ENCODE results near the gene OSGEPL1.
A peak's percentile ranks its signal among the peaks of the same experiment; 100 is the strongest.
"Not testable (repeated sequence)": the region's sequence is repeated elsewhere in the genome, so short reads cannot be mapped to it uniquely, and the experiment has no call there.

The OSGEPL1 gene

DNA sequence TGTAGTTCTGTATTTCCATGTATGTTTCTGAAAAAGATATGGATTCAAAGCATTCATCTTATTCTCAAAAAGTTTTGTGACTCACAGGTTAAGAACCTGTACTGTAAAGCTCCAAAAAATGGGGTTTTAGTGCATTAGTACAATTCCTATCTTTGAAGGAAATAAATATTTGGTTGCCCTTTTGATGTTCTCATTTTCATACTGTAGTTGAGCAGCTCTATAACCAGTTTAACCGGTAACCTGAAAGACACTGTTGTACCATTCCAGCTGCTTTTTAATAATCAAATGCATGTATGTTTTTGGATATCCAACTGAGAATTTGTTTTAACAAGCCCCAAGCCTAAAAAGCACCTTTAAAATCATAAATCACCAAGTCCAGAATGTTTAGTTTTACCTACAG is 9.6 kb upstream of the OSGEPL1 start:
- no peak overlapping the region for H3K4me3 ChIP-seq (ENCODE audit: low read depth, low read length)
- no peak for DNase-seq (ENCODE audit: low read depth)

DNA sequence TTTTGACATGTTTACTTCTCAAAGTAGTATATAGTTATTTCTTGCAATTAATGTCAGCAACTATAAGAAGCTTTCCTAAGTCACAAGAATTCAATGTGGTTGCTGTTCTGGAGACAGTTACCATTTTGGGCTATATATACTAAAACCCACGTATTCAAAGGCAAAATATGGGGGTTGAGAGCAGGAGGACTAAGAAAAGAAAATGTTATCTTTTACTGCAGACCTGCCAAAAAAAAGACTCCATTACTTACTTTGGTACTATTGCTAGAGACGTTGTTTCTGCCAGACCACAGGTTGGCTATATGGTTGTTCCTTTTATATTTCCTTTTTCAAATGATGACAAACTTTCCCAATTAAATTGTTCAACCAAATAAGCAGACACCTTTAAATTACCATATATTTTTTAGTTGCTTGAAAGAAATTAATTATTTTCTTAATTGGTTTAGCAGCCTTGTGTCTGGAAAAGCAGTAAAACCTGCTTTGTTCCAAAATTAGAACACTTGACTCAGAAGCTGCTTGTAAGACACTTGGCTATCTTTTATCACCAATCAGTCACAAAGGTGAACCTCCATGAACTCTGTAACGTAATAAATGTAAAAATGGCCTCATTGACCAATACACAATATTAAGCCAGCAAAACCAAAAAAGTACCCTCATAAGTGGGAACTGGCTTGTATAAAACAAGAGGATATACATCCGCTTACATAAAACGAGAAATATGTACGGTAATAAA is 8.2 kb upstream of the OSGEPL1 start:
- H3K4me3 ChIP-seq (ENCODE audit: low read depth, low read length), result no peak overlapping the region
- TF ChIP-seq, protein P1, sequence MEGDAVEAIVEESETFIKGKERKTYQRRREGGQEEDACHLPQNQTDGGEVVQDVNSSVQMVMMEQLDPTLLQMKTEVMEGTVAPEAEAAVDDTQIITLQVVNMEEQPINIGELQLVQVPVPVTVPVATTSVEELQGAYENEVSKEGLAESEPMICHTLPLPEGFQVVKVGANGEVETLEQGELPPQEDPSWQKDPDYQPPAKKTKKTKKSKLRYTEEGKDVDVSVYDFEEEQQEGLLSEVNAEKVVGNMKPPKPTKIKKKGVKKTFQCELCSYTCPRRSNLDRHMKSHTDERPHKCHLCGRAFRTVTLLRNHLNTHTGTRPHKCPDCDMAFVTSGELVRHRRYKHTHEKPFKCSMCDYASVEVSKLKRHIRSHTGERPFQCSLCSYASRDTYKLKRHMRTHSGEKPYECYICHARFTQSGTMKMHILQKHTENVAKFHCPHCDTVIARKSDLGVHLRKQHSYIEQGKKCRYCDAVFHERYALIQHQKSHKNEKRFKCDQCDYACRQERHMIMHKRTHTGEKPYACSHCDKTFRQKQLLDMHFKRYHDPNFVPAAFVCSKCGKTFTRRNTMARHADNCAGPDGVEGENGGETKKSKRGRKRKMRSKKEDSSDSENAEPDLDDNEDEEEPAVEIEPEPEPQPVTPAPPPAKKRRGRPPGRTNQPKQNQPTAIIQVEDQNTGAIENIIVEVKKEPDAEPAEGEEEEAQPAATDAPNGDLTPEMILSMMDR (IDR thresholded peaks at IDR 0.05; ENCODE audit: insufficient read depth, low read depth, low read length, missing control alignments), result no peak
- DNase-seq (ENCODE audit: low read depth), result no peak

More for the DNA sequence above, 9.6 kb upstream of the OSGEPL1 start:
- TF ChIP-seq, protein P1 (IDR thresholded peaks at IDR 0.05; ENCODE audit: insufficient read depth, low read depth, low read length, missing control alignments), result no peak

DNA sequence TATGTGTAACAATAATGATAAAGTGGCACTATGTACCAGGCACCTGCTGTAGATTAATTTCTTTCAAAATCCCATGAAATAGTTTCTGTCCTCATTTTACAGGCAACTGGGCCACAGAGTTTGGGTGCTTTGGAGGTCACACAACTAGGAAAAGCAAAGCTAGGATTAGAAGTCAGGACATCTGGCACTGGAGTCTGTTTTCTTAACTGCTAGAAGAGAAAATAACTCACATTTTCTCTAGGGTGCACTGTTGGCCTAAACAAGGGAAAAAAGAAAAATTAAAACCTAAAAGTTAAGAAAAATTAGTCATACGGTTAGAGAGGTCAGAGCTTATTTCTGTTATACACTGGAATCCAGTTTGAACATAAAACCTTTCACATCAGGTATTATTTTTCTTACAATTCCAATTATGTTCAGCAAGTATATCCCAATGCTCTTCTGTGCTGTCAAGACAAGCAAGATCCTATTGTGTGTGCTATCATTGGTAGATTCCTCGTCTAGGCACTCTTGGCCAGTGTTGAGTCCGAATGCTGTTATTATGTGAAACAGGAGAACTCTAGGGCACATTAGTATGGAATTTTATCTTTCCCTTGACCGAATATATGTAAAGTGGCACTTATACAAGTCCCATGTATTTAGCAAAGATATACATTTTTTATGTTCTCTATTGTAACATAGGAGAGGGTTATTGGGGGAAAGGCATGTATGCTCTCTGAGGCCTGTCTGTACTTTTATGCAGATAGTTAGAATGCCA is 1.5 kb upstream of the OSGEPL1 start:
- peak; percentile 5 for DNase-seq (ENCODE audit: low read depth)

DNA sequence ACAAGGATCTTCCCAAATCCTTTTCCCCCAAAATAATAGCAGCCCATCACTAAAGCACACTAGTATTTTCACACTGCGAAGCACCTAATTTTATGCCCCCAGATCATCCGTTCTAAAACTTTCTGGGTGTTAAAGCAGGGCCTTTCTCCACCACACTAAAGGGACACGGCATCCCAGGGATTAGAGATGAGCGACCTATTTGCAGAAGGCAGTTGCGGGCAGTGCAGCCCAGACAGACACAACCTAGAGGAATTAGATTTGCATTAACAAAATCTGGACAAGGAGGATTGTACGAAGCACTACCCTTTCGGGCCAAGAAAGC is 402 bp downstream of the OSGEPL1 start:
- no peak for DNase-seq (ENCODE audit: low read depth)
- H3K4me3 ChIP-seq (ENCODE audit: low read depth, low read length), result peak overlapping the region; percentile 100
- TF ChIP-seq, protein P1 (IDR thresholded peaks at IDR 0.05; ENCODE audit: insufficient read depth, low read depth, low read length, missing control alignments), result no peak

More for the DNA sequence above, 1.5 kb upstream of the OSGEPL1 start:
- TF ChIP-seq, protein P1 (IDR thresholded peaks at IDR 0.05; ENCODE audit: insufficient read depth, low read depth, low read length, missing control alignments), result no peak
- peak overlapping the region; percentile 100 for H3K4me3 ChIP-seq (ENCODE audit: low read depth, low read length)

DNA sequence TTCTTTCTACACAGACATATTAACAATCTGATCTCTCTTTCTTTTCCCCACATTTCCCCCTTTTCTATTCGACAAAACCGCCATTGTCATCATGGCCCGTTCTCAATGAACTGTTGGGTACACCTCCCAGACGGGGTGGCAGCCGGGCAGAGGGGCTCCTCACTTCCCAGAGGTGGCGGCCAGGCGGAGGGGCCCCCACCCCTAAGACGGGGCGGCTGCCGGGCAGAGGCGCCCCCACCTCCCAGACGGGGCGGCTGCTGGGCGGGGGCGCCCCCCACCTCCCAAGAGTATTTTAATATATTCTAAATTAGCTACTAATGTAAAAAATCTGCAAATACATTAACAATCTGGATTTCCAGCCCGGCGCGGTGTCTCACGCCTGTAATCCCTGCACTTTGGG is 2.4 kb downstream of the OSGEPL1 start:
- DNase-seq (ENCODE audit: low read depth); H3K4me3 ChIP-seq (ENCODE audit: low read depth, low read length): not testable (repeated sequence)

DNA sequence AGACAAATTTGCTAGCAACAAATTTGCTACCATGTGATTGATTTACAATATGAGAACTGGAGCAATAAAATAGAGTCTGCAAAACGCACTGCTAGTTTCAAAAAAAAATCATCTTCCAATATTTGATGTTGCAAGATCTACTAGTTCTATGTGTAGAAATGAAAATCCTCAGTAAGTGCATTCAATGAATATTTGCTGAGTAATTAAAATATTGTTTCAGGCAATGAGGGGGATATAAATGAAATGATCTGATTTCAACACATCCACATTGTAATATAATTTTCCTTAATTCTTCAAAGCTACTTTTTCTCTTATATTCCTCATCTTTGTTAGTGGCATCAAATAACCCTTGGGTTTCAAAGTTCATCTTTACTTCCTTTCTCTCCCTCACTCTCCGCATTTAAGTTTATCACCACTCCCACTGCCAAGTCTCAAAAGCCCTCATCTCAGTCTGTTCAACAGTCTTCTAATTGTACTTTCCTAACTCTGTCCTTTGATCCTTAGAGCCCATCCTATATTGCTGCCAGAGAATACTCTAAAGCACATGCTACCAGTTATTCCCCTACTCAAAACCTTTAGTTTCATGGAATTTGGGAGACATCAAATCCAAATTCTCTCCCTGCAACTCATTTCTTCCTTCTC is 6.2 kb downstream of the OSGEPL1 start:
- H3K4me3 ChIP-seq (ENCODE audit: low read depth, low read length), result no peak overlapping the region
- DNase-seq (ENCODE audit: low read depth), result no peak
- TF ChIP-seq, protein P1 (IDR thresholded peaks at IDR 0.05; ENCODE audit: insufficient read depth, low read depth, low read length, missing control alignments), result no peak

DNA sequence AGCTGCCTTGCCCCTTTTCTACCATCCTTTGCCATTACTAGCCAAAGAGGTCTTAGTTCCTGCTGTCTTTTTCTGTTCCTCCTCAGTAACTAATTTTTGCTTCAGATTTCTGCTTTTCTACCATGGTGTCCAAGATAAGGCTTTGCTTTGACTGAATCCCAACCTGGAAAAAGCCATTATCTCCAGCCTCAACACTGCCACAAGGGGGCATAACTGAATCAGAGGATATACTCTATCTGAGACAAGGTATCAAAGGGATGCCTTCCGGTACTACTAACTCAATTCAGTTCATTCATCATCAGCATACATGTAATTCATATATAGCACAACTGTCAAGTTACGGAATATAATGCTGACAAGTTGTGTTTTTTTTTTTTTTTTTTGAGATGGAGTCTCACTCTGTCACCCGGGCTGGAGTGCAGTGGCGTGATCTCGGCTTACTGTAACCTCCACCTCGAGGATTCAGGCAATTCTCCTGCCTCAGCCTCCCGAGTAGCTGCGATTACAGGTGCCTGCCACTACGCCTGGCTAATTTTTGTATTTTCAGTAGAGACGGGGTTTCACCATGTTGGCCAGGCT is 11.4 kb downstream of the OSGEPL1 start:
- H3K4me3 ChIP-seq (ENCODE audit: low read depth, low read length), result no peak overlapping the region
- TF ChIP-seq, protein P1 (IDR thresholded peaks at IDR 0.05; ENCODE audit: insufficient read depth, low read depth, low read length, missing control alignments), result peak; percentile 60
- peak; percentile 42 for DNase-seq (ENCODE audit: low read depth)
